GM23338 (cell line): ENCODE data around the gene FAM110C.

Experiments used
- CREB1 ChIP-seq: fragments of 250-450 bp; sonication (Bioruptor Pico); IDR thresholded peaks from 2 replicates; pipeline ENCODE4 v1.5.0; 2020; ENCODE audit warnings: low read depth, mild to moderate bottlenecking, moderate library complexity
- CTCF ChIP-seq, 2 experiments: fragments of 200-600 bp in 1 of 2; sonication (generic) in 1 of 2; conservative IDR thresholded peaks; 2 replicates each; pipeline versions ENCODE4 v1.5.1 to v1.6.1; 2016 to 2017; ENCODE audit warnings: antibody characterized with exemption in 2 of 2, low read depth in 2 of 2, mild to moderate bottlenecking in 2 of 2, moderate library complexity in 1 of 2
- EZH2 ChIP-seq: fragments of 200-600 bp; sonication (generic); IDR thresholded peaks from one replicate; pipeline ENCODE4 v1.8.0; 2017; ENCODE audit warnings: antibody characterized with exemption, mild to moderate bottlenecking, low read depth; ENCODE audit not compliant: unreplicated experiment
- EZH2phosphoT487 ChIP-seq: fragments of 200-600 bp; sonication (generic); IDR thresholded peaks from one replicate; pipeline ENCODE4 v1.8.1; 2018; ENCODE audit warnings: antibody characterized with exemption; ENCODE audit not compliant: unreplicated experiment
- REST ChIP-seq: IDR thresholded peaks from one replicate; pipeline ENCODE4 v1.6.1; 2018; ENCODE audit warnings: antibody characterized with exemption; ENCODE audit not compliant: unreplicated experiment

- TF ChIP-seq CTCF (conservative IDR thresholded peaks at IDR 0.05; ENCODE audit: low read depth in 2 of 2) = no peak
- TF ChIP-seq EZH2phosphoT487 = no peak
- TF ChIP-seq CREB1 (CRISPR knock-in tag) = no peak
- TF ChIP-seq EZH2 = no peak
- TF ChIP-seq REST = no peak
Measured at GRCh38 chr2:24107-24506, 22.2 kb downstream of the FAM110C start.
